Endothelial cell of umbilical vein (primary cell): ENCODE data around the gene LRRC19. TPM values are rescaled to one million over a fixed set of nuclear protein-coding genes. Genes with fewer than 3 reads are reported as not detected.

Source experiments
- BruUV-seq: library from RNA; stranded (reverse); fragments of 400-500 nt; replicated peaks from 2 replicates; lab custom pipeline; 2021; lab: Mats Ljungman, UMichigan
- CTCF ChIA-PET: fragments of 300-600, 350-600 bp; sonication (Branson Sonifier 250); formaldehyde crosslinking; loops from one replicate; lab custom pipeline; 2021; ENCODE audit warnings: antibody characterized with exemption, inconsistent platforms; lab: Charles Lee
- POLR2A ChIA-PET: fragments of 300-600, 350-600 bp; sonication (Branson Sonifier 250); formaldehyde crosslinking; loops from one replicate; lab custom pipeline; 2021; ENCODE audit warnings: antibody characterized with exemption, inconsistent platforms; lab: Charles Lee
- DNase-seq: peaks from one replicate; pipeline ENCODE4 v3.0.0-alpha.2; 2011; ENCODE audit warnings: low read depth, low spot score
- FAIRE-seq: peaks from 2 replicates; lab custom pipeline; 2011; peaks lifted over from hg19 to GRCh38; lab: Jason Lieb, UNC
- H2AFZ ChIP-seq: 2 replicates; pipeline ENCODE4 v1.6.0; 2012; ENCODE audit warnings: low read depth, low read length, control low read depth, inconsistent platforms
- H3K27ac ChIP-seq: 2 replicates; pipeline ENCODE4 v1.5.1; 2011; ENCODE audit warnings: low read depth, mild to moderate bottlenecking, control low read depth, low read length, moderate library complexity; ENCODE audit not compliant: insufficient read depth
- H3K27me3 ChIP-seq, 2 experiments: 2 replicates each; pipeline versions ENCODE4 v1.6.0 to v1.6.1; 2011; ENCODE audit warnings: low read length in 2 of 2, mixed read lengths in 1 of 2; ENCODE audit not compliant: control insufficient read depth in 2 of 2, insufficient read depth in 2 of 2
- H3K36me3 ChIP-seq, 2 experiments: 2 replicates in 1 of 2; 3 replicates in 1 of 2; pipeline ENCODE4 v1.5.1; 2011; ENCODE audit warnings: low read length in 2 of 2, mild to moderate bottlenecking in 1 of 2, moderate library complexity in 1 of 2; ENCODE audit not compliant: control insufficient read depth in 2 of 2, insufficient read depth in 2 of 2; ENCODE audit errors: extremely low read depth in 1 of 2
- H3K4me1 ChIP-seq: 3 replicates; pipeline ENCODE4 v1.5.1; 2011; ENCODE audit warnings: mild to moderate bottlenecking, low read length; ENCODE audit not compliant: control insufficient read depth, insufficient read depth; ENCODE audit errors: extremely low read depth
- H3K4me2 ChIP-seq: 2 replicates; pipeline ENCODE4 v1.6.1; 2011; ENCODE audit warnings: low read length, control low read depth, mixed read lengths; ENCODE audit not compliant: insufficient read depth
- H3K4me3 ChIP-seq, 3 experiments: fragments of 200-600 bp in 1 of 3; sonication (generic), shearing (Covaris generic) in 1 of 3; replicated peaks in 1 of 3; 2 replicates each; pipeline ENCODE4 v1.5.1; 2011 to 2016; ENCODE audit warnings: control low read depth in 3 of 3, low read length in 3 of 3, mild to moderate bottlenecking in 2 of 3, inconsistent platforms in 1 of 3, low read depth in 1 of 3, moderate library complexity in 1 of 3; ENCODE audit not compliant: insufficient read depth in 1 of 3
- H3K79me2 ChIP-seq: 2 replicates; pipeline ENCODE4 v1.6.0; 2012; ENCODE audit warnings: low read length, inconsistent platforms; ENCODE audit not compliant: control insufficient read depth, insufficient read depth
- H3K9ac ChIP-seq: replicated peaks from 2 replicates; pipeline ENCODE3; 2011; ENCODE audit warnings: low read length, control low read depth; ENCODE audit not compliant: insufficient read depth; ENCODE audit errors: extremely low read depth
- H3K9me1 ChIP-seq: replicated peaks from 3 replicates; pipeline ENCODE4 v1.6.0; 2011; ENCODE audit warnings: mild to moderate bottlenecking, low read length; ENCODE audit not compliant: control insufficient read depth, insufficient read depth; ENCODE audit errors: extremely low read depth
- H3K9me3 ChIP-seq: replicated peaks from 2 replicates; pipeline ENCODE4 v1.5.1; 2012; ENCODE audit warnings: low read length, inconsistent platforms; ENCODE audit not compliant: control insufficient read depth, insufficient read depth
- H4K20me1 ChIP-seq: replicated peaks from 2 replicates; pipeline ENCODE3; 2011; ENCODE audit warnings: mild to moderate bottlenecking, low read length; ENCODE audit not compliant: control insufficient read depth, insufficient read depth; ENCODE audit errors: extremely low read depth
- CTCF ChIP-seq, 2 donors: IDR thresholded peaks; 1 replicate in 1 of 2; 2 replicates in 1 of 2; pipeline ENCODE4 v1.5.1; 2011; ENCODE audit warnings: low read length in 2 of 2, mild to moderate bottlenecking in 2 of 2, moderate library complexity in 2 of 2, control low read depth in 1 of 2, inconsistent platforms in 1 of 2, low read depth in 1 of 2; ENCODE audit not compliant: insufficient read depth in 1 of 2; ENCODE audit errors: extremely low read depth in 1 of 2
- EZH2 ChIP-seq: IDR thresholded peaks from 2 replicates; pipeline ENCODE4 v1.6.1; 2012; ENCODE audit warnings: borderline replicate concordance, low read depth, mild to moderate bottlenecking, moderate library complexity, low read length, inconsistent platforms; ENCODE audit not compliant: severe bottlenecking
- FOS ChIP-seq: IDR thresholded peaks from 2 replicates; pipeline ENCODE4 v1.6.1; 2011; ENCODE audit warnings: mild to moderate bottlenecking, low read length, moderate library complexity, borderline replicate concordance; ENCODE audit not compliant: insufficient read depth
- GATA2 ChIP-seq: IDR thresholded peaks from 2 replicates; pipeline ENCODE4 v1.7.0; 2011; ENCODE audit warnings: low read depth, mild to moderate bottlenecking, moderate library complexity, mixed read lengths, low read length; ENCODE audit not compliant: insufficient read length, insufficient read depth
- JUN ChIP-seq: IDR thresholded peaks from 2 replicates; pipeline ENCODE4 v1.6.1; 2011; ENCODE audit warnings: borderline replicate concordance, low read depth; ENCODE audit not compliant: insufficient read length, insufficient read depth
- MAX ChIP-seq: IDR thresholded peaks from 2 replicates; pipeline ENCODE4 v1.6.1; 2011; ENCODE audit not compliant: insufficient read depth, insufficient read length
- MYC ChIP-seq: IDR thresholded peaks from one replicate; pipeline ENCODE4 v1.6.1; 2011; ENCODE audit warnings: mild to moderate bottlenecking, low read depth, low read length
- POLR2A ChIP-seq: IDR thresholded peaks from 2 replicates; pipeline ENCODE4 v1.6.1; 2012; ENCODE audit warnings: low read depth, mild to moderate bottlenecking, control low read depth, low read length
- POLR2AphosphoS5 ChIP-seq: IDR thresholded peaks from 2 replicates; pipeline ENCODE4 v1.6.1; 2012; ENCODE audit warnings: low read depth, mild to moderate bottlenecking, control low read depth, low read length, moderate library complexity; ENCODE audit not compliant: insufficient read depth
- dilution Hi-C: fragments of 300-500 bp; cut with MboI; formaldehyde crosslinking; loops from one replicate; pipeline ENCODE4 v1.15.0; 2019; ENCODE audit warnings: low sequenced_read_pairs; ENCODE audit not compliant: extremely low pct_ligation_motif_present
- intact Hi-C: fragments of 100-400 bp; cut with micrococcal nuclease; formaldehyde crosslinking; loops from one replicate; pipeline ENCODE4 v1.10.0; 2022
- polyA plus RNA-seq, 4 experiments: library from polyadenylated mRNA; depleted of rRNA in 3 of 4; stranded (reverse) in 3 of 4; unstranded in 1 of 4; fragments of >200 nt; gene quantifications; 2 replicates each; pipeline versions ENCODE4 v1.2.1 to v1.2.3, GENCODE V29; 2011 to 2012; ENCODE audit warnings: missing spikeins in 1 of 4
- total RNA-seq: library from RNA; stranded (reverse); gene quantifications from 2 replicates; pipeline ENCODE4 v1.2.3, GENCODE V29; 2021

The LRRC19 gene
- total and polyA plus RNA-seq, 2 donors (not counting 3 experiments of a cell fraction or from before 2014, with no cell fraction given) = not detected

GRCh38 chr9:27043176-27043575, 37.7 kb upstream of the LRRC19 start:
- no peak for TF ChIP-seq JUN
- TF ChIP-seq POLR2A = no peak
- no peak for TF ChIP-seq MYC
- TF ChIP-seq GATA2 = no peak
- TF ChIP-seq EZH2 = no peak
- no peak for TF ChIP-seq CTCF (IDR thresholded peaks at IDR 0.05; ENCODE audit: extremely low read depth in 1 of 2, insufficient read depth in 1 of 2, low read depth in 1 of 2, low read length in 2 of 2)
- no peak for TF ChIP-seq POLR2AphosphoS5
- Histone ChIP-seq H3K79me2 (no peaks in the 10 kb centered on the region), H2AFZ (no peak overlapping the region), H3K4me1 (no peaks in the 10 kb centered on the region), H3K4me3 (no peak overlapping the region), H3K9me3 (no peaks in the 10 kb centered on the region), H3K27me3 (no peaks in the 10 kb centered on the region), H3K4me2 (no peak overlapping the region), H4K20me1 (no peaks in the 10 kb centered on the region), H3K27ac (no peak overlapping the region), H3K36me3 (no peaks in the 10 kb centered on the region), H3K9ac (no peak overlapping the region), H3K9me1 (no peaks in the 10 kb centered on the region)
- BruUV-seq = no TSS peak
- no peak for DNase-seq
- FAIRE-seq = no peak
- dilution Hi-C loops = no loop called here
- intact Hi-C loops = no loop called here
- ChIA-PET CTCF (interaction anchor here (1.0 kb wide), 1 partner anchor 10 kb away, joined by 3 read pairs; no protein-coding TSS in a partner anchor), POLR2A (no interaction called here)

GRCh38 chr9:27042476-27042875, 37.0 kb upstream of the LRRC19 start:
- Histone ChIP-seq H3K4me3 (no peak overlapping the region), H3K27me3 (no peaks in the 10 kb centered on the region), H2AFZ (no peak overlapping the region), H4K20me1 (no peaks in the 10 kb centered on the region), H3K9ac (no peak overlapping the region), H3K79me2 (no peaks in the 10 kb centered on the region), H3K9me1 (no peaks in the 10 kb centered on the region), H3K4me1 (no peaks in the 10 kb centered on the region), H3K36me3 (no peaks in the 10 kb centered on the region), H3K27ac (no peak overlapping the region), H3K4me2 (no peak overlapping the region), H3K9me3 (no peaks in the 10 kb centered on the region)
- ChIA-PET CTCF (no interaction called here), POLR2A (no interaction called here)
- intact Hi-C loops = no loop called here
- no peak for FAIRE-seq
- TF ChIP-seq CTCF (IDR thresholded peaks at IDR 0.05; ENCODE audit: extremely low read depth in 1 of 2, insufficient read depth in 1 of 2, low read depth in 1 of 2, low read length in 2 of 2) (no peak), POLR2AphosphoS5 (no peak), FOS (no peak), MYC (no peak), EZH2 (no peak), GATA2 (no peak), MAX (no peak), JUN (no peak), POLR2A (no peak)
- dilution Hi-C loops = no loop called here
- BruUV-seq = no TSS peak
- DNase-seq = no peak
